ENCODE results near the gene ANK3. TPM values are rescaled to one million over a fixed set of nuclear protein-coding genes. Genes with fewer than 3 reads are reported as not detected.

The ANK3 gene
- total RNA-seq, 1 experiment from 2014 or later: 69.6 TPM

DNA sequence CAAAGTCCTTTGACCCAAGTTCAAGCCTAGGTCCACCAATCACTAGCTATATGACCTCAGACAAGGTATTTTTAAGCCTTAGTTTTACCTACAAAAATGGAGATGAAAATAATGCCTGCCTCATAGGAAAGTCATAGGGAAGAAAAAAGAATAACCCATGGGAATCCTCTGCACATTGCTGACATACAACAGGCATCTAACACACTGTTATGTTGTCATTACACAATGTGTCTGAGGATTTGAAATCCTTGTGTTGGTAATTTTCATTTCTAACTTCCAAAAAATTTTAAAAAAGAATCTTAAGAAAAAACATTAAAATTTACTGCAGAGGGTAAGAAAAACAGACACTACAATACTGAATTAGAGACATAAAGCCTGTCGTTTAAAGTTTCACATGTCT lies 5.7 kb downstream of the ANK3 start:
- no peaks in the 10 kb centered on the region for H3K9me3 Mint-ChIP-seq
- POLR2A ChIA-PET: no interaction called here

DNA sequence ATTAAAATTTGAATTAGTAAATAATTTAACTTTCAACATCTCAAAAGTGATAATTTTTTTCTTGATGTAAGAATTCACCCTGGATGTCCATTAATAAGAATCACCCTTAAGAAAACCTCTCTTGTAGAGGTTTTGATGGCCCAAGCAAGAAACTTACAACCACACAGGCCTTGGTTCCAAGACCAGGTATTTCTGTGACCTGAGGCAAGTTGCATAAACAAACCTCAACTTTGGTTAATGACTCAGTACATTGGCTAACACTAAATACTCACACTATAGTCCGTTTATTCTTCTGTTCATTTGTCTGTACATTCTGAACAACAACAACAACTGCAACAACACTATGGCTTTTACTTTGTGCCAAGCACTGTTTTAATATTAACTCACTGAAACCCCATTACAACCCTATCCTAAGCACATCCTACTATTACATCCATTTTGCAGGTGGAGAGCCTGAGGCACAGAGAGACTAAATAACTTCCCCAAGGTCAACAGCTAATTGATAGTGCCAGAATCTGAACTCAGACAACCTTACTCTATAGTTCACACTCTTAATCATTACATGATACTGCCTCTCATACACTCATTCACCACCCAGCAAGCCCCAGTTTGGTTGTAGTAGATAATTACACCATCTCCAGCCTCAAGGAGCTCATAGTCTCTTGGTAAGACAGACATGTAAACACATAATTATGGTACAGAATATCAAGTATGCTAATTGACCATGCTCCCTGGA lies 6.6 kb downstream of the ANK3 start:
- DNase-seq (ENCODE audit: low spot score) (no peak), ATAC-seq (no peak)
- POLR2A ChIA-PET: no interaction called here
- Mint-ChIP-seq H3K36me3 (no peaks in the 10 kb centered on the region), H3K9me3 (no peaks in the 10 kb centered on the region), H3K4me3 (no peak overlapping the region), H3K27ac (no peak overlapping the region), H3K27me3 (ENCODE audit: low read depth) (peaks cover 6% of the 10 kb centered on the region), H3K4me1 (0 out of 2 replicates have a peak, but pooled peaks cover 1% of the 10 kb centered on the region)
- TF ChIP-seq CBFB (CRISPR knock-in tag; IDR thresholded peaks at IDR 0.05; ENCODE audit: low read depth) (no peak), GABPB1 (CRISPR knock-in tag; IDR thresholded peaks at IDR 0.05) (no peak), JAZF1 (CRISPR knock-in tag; IDR thresholded peaks at IDR 0.05) (no peak), ZNF671 (CRISPR knock-in tag; IDR thresholded peaks at IDR 0.05) (no peak), GTF2I (CRISPR knock-in tag; conservative IDR thresholded peaks at IDR 0.05) (no peak)
- CTCF ChIA-PET: no interaction called here

More for the DNA sequence above, 5.7 kb downstream of the ANK3 start:
- no peak overlapping the region for H3K27ac Mint-ChIP-seq
- no peak overlapping the region for H3K4me3 Mint-ChIP-seq
- H3K36me3 Mint-ChIP-seq: no peaks in the 10 kb centered on the region
- peaks cover 10% of the 10 kb centered on the region for H3K4me1 Mint-ChIP-seq
- CTCF ChIA-PET: no interaction called here
- no peak for ATAC-seq
- peaks cover 12% of the 10 kb centered on the region for H3K27me3 Mint-ChIP-seq (ENCODE audit: low read depth)
- DNase-seq (ENCODE audit: low spot score): no peak
- TF ChIP-seq PRRX2 (CRISPR knock-in tag; IDR thresholded peaks at IDR 0.05) (no peak), MLX (CRISPR knock-in tag; IDR thresholded peaks at IDR 0.05) (no peak), NFATC4 (CRISPR knock-in tag; IDR thresholded peaks at IDR 0.05) (no peak), MXD4 (CRISPR knock-in tag; IDR thresholded peaks at IDR 0.05; ENCODE audit: borderline replicate concordance) (no peak), GABPB1 (CRISPR knock-in tag; IDR thresholded peaks at IDR 0.05) (no peak), ETV6 (CRISPR knock-in tag; IDR thresholded peaks at IDR 0.05) (no peak), SMAD4 (CRISPR knock-in tag; IDR thresholded peaks at IDR 0.05) (no peak), TP53 (CRISPR knock-in tag; IDR thresholded peaks at IDR 0.05) (no peak)
- TF ChIP-seq, protein P1, sequence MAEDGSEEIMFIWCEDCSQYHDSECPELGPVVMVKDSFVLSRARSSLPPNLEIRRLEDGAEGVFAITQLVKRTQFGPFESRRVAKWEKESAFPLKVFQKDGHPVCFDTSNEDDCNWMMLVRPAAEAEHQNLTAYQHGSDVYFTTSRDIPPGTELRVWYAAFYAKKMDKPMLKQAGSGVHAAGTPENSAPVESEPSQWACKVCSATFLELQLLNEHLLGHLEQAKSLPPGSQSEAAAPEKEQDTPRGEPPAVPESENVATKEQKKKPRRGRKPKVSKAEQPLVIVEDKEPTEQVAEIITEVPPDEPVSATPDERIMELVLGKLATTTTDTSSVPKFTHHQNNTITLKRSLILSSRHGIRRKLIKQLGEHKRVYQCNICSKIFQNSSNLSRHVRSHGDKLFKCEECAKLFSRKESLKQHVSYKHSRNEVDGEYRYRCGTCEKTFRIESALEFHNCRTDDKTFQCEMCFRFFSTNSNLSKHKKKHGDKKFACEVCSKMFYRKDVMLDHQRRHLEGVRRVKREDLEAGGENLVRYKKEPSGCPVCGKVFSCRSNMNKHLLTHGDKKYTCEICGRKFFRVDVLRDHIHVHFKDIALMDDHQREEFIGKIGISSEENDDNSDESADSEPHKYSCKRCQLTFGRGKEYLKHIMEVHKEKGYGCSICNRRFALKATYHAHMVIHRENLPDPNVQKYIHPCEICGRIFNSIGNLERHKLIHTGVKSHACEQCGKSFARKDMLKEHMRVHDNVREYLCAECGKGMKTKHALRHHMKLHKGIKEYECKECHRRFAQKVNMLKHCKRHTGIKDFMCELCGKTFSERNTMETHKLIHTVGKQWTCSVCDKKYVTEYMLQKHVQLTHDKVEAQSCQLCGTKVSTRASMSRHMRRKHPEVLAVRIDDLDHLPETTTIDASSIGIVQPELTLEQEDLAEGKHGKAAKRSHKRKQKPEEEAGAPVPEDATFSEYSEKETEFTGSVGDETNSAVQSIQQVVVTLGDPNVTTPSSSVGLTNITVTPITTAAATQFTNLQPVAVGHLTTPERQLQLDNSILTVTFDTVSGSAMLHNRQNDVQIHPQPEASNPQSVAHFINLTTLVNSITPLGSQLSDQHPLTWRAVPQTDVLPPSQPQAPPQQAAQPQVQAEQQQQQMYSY (CRISPR knock-in tag; IDR thresholded peaks at IDR 0.05): no peak

GRCh38 chr10:60380781-60381180 lies 8.9 kb downstream of the ANK3 start:
- TF ChIP-seq, protein P2, sequence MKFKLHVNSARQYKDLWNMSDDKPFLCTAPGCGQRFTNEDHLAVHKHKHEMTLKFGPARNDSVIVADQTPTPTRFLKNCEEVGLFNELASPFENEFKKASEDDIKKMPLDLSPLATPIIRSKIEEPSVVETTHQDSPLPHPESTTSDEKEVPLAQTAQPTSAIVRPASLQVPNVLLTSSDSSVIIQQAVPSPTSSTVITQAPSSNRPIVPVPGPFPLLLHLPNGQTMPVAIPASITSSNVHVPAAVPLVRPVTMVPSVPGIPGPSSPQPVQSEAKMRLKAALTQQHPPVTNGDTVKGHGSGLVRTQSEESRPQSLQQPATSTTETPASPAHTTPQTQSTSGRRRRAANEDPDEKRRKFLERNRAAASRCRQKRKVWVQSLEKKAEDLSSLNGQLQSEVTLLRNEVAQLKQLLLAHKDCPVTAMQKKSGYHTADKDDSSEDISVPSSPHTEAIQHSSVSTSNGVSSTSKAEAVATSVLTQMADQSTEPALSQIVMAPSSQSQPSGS (CRISPR knock-in tag; IDR thresholded peaks at IDR 0.05; ENCODE audit: borderline replicate concordance, low read depth): no peak
- TF ChIP-seq EMX1 (CRISPR knock-in tag; IDR thresholded peaks at IDR 0.05) (no peak), E2F1 (CRISPR knock-in tag; IDR thresholded peaks at IDR 0.05) (no peak), HMGXB4 (CRISPR knock-in tag; IDR thresholded peaks at IDR 0.05) (no peak), USF1 (CRISPR knock-in tag; IDR thresholded peaks at IDR 0.05) (no peak), ATF3 (CRISPR knock-in tag; conservative IDR thresholded peaks at IDR 0.05) (no peak), ERG (CRISPR knock-in tag; IDR thresholded peaks at IDR 0.05) (no peak)
- POLR2A ChIA-PET: no interaction called here
- CTCF ChIA-PET: no interaction called here
- Mint-ChIP-seq H3K9me3 (no peaks in the 10 kb centered on the region), H3K36me3 (no peaks in the 10 kb centered on the region), H3K4me3 (no peak overlapping the region), H3K27me3 (ENCODE audit: low read depth) (no peaks in the 10 kb centered on the region), H3K27ac (no peak overlapping the region), H3K4me1 (peaks cover 13% of the 10 kb centered on the region)
- ATAC-seq: no peak
- DNase-seq (ENCODE audit: low spot score): no peak

Measured in WTC11 (cell line).